Activated CD8-positive, alpha-beta T cell treated with anti-CD3 and anti-CD28 coated beads, Interleukin-2, amount 10 ng/mL, durations not matched to agents 7 days and 5 days (primary cell): ENCODE data around the gene PHETA1. TPM values are rescaled to one million over a fixed set of nuclear protein-coding genes. Genes with fewer than 3 reads are reported as not detected.

ENCODE experiments used
- ATAC-seq: fragments of 150-1000 bp; cut with Tn5 transposase; one replicate; pipeline ENCODE4 v1.10.0; 2021; ENCODE audit warnings: moderate library complexity
- CTCF ChIA-PET: fragments of 350-600 bp; sonication (Branson Sonifier 250); formaldehyde crosslinking; loops from one replicate; lab custom pipeline; 2021; ENCODE audit warnings: antibody characterized with exemption; lab: Charles Lee
- POLR2A ChIA-PET: fragments of 350-600 bp; sonication (Branson Sonifier 250); formaldehyde crosslinking; loops from one replicate; lab custom pipeline; 2021; ENCODE audit warnings: antibody characterized with exemption; lab: Charles Lee
- DNase-seq: peaks from one replicate; pipeline ENCODE4 v3.0.0-alpha.2; 2020
- H3K27ac Mint-ChIP-seq: one replicate; pipeline ENCODE4 v1.8.0; 2021; ENCODE audit warnings: mild to moderate bottlenecking, mixed read lengths
- H3K27me3 Mint-ChIP-seq: one replicate; pipeline ENCODE4 v1.8.0; 2021; ENCODE audit warnings: low read depth, mixed read lengths
- H3K36me3 Mint-ChIP-seq: one replicate; pipeline ENCODE4 v1.8.0; 2021; ENCODE audit warnings: low read depth, mixed read lengths
- H3K4me1 Mint-ChIP-seq: one replicate; pipeline ENCODE4 v1.8.0; 2021; ENCODE audit warnings: low read depth, mixed read lengths
- H3K4me3 Mint-ChIP-seq: one replicate; pipeline ENCODE4 v1.8.0; 2021; ENCODE audit warnings: mild to moderate bottlenecking, mixed read lengths
- H3K9me3 Mint-ChIP-seq: one replicate; pipeline ENCODE4 v1.8.0; 2022; ENCODE audit warnings: mixed read lengths; ENCODE audit not compliant: insufficient read depth
- total RNA-seq, 2 experiments: library from RNA; stranded (reverse); gene quantifications; one replicate each; pipeline ENCODE4 v1.2.3, GENCODE V29; 2021

Gene PHETA1
- total RNA-seq, 2 experiments from 2014 or later = 1.1 to 1.7 TPM

DNA sequence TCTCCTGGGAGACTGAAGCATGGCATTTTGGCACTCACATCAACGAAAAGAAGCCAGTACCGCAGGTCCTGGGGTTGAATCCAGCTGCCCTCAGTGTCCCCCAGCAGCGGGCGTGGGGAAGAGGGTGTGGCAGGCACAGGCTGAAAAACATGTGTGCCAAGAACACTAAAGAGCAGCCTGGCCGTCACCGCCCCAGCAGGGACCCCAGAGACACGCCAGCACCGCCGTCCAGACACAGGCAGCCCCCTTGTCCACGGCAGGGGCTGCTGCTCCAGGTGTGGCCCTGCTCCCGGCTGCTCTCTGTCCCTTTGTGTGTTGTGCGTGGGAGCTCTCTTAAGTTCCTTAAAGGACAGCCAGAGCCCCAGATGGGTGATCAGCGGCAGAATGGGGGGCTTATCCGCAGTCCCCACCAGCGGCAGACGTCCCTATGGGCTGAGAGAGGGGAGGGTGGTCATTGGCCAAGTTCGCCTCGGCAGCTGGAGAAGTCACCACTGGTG is 556 bp downstream of the PHETA1 start:
- H3K9me3 Mint-ChIP-seq = no peaks in the 10 kb centered on the region
- H3K27ac Mint-ChIP-seq = no peak overlapping the region
- POLR2A ChIA-PET = interaction anchor here (0.5 kb wide), 1 partner anchor 9 kb away, joined by 3 read pairs; no protein-coding TSS in a partner anchor
- H3K4me3 Mint-ChIP-seq = peak overlapping the region; percentile 66
- ATAC-seq (no peak), DNase-seq (no peak)
- H3K27me3 Mint-ChIP-seq = peaks cover 10% of the 10 kb centered on the region
- H3K36me3 Mint-ChIP-seq = no peaks in the 10 kb centered on the region
- CTCF ChIA-PET = interaction anchor here (0.8 to 3.0 kb wide), 3 partner anchors 18 to 117 kb away, joined by 3 to 15 read pairs (median 3); no protein-coding TSS in a partner anchor
- peaks cover 12% of the 10 kb centered on the region for H3K4me1 Mint-ChIP-seq

DNA sequence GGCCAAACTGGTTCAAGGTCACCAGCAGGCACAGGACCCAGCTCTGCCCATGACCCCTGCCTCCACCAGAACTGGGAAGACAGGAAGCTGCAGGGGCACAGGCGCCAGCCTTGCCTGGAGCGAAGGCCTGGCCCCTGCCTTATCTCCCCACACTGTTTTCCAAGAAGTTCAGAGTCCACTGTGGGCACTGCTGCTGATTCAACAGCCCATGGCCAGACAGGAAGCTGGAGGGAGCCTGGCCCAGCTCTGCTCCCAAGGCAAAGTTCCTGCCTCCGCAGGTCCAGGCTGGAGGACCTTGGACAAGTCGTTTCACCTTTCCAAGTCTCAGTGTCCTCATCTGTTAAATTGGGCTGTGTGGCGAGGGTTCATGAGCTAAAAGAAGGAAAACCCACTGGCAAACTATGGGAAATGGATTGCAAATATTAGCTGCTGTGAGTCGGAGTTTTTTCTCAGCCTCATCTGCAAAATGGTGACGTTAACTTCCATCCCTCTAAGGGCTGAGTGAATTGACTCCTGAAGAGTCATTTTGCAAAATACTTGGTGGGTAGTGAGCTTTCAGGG is 1.2 kb downstream of the PHETA1 start:
- ATAC-seq = no peak
- Mint-ChIP-seq H3K4me1 (peaks cover 12% of the 10 kb centered on the region), H3K27ac (no peak overlapping the region), H3K4me3 (peak overlapping the region; percentile 66), H3K9me3 (no peaks in the 10 kb centered on the region), H3K27me3 (peaks cover 10% of the 10 kb centered on the region), H3K36me3 (no peaks in the 10 kb centered on the region)
- ChIA-PET CTCF (interaction anchor here (0.8 to 3.0 kb wide), 3 partner anchors 17 to 117 kb away, joined by 3 to 15 read pairs (median 3); no protein-coding TSS in a partner anchor), POLR2A (interaction anchor here (0.5 kb wide), 1 partner anchor 10 kb away, joined by 3 read pairs; no protein-coding TSS in a partner anchor)
- no peak for DNase-seq

DNA sequence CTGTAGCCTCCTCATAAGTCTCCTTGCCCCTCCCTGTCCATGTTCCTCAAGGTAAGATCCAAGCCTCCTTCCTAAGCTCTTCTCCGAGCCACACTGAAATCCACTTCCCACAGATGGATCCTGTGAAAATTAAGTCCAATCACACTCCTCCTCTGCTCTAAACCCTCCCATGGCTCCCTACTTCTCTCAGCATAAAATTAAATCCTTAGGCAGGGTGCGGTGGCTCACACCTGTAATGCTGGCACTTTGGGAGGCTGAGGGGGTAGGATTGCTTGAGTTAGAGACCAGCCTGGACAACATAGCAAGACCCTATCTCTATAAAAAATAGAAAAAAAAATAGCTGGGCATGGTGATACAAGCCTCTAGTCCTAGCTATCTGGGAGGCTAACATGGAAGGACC is 2.3 kb downstream of the PHETA1 start:
- no peaks in the 10 kb centered on the region for H3K9me3 Mint-ChIP-seq
- ChIA-PET POLR2A (no interaction called here), CTCF (no interaction called here)
- peaks cover 12% of the 10 kb centered on the region for H3K4me1 Mint-ChIP-seq
- no peak for DNase-seq
- no peak overlapping the region for H3K27ac Mint-ChIP-seq
- H3K4me3 Mint-ChIP-seq = no peak overlapping the region
- H3K27me3 Mint-ChIP-seq = peaks cover 7% of the 10 kb centered on the region
- ATAC-seq = no peak
- no peaks in the 10 kb centered on the region for H3K36me3 Mint-ChIP-seq

DNA sequence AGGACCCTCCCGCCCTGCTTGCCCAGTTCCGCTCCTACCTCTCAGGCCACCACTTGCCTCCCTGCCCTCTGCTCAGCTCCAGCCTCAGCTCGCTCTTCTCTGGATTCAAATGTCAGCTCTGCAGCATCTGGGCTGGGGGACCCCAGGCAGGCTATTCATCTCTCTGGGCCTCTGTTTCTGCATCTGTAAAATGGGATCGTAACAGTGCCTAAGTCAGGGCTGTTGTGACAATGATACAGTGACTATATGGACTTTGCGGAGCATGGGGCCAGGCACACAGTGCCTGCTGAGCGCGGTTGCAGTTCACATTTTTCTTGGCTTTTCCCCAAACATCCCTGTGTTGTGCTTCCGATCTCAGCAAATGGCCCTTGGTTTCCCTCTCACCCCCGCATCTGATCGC is 2.8 kb downstream of the PHETA1 start:
- DNase-seq (no peak), ATAC-seq (no peak)
- Mint-ChIP-seq H3K4me3 (no peak overlapping the region), H3K27me3 (peaks cover 6% of the 10 kb centered on the region), H3K9me3 (no peaks in the 10 kb centered on the region), H3K36me3 (no peaks in the 10 kb centered on the region), H3K4me1 (peaks cover 13% of the 10 kb centered on the region), H3K27ac (no peak overlapping the region)
- ChIA-PET POLR2A (no interaction called here), CTCF (interaction anchor here (0.9 kb wide), 1 partner anchor 31 kb away, joined by 3 read pairs; no protein-coding TSS in a partner anchor)

DNA sequence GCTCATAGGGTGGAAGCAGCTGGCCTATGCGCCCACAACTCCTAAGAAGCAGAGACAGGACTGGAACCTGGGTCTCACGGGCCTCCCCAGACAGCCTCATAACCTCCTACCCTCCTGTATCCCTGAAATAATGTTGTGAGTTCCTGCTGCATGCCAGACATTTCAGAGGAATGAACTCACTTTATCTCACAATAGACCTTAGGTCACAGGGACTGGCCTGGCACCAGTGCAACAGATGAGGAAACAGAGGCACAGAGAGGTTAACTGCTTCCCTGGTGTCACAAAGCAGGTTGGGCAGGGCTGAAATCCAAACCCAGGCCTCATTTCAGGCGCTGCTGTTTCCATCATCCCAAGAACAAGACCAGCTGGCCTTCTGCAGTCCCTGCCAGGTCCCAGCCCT is 5.3 kb downstream of the PHETA1 start:
- no peaks in the 10 kb centered on the region for H3K36me3 Mint-ChIP-seq
- no peak overlapping the region for H3K4me3 Mint-ChIP-seq
- no peak overlapping the region for H3K27ac Mint-ChIP-seq
- H3K4me1 Mint-ChIP-seq = peaks cover 21% of the 10 kb centered on the region
- H3K27me3 Mint-ChIP-seq = peaks cover 11% of the 10 kb centered on the region
- no peaks in the 10 kb centered on the region for H3K9me3 Mint-ChIP-seq
- POLR2A ChIA-PET = no interaction called here
- CTCF ChIA-PET = interaction anchor here (0.8 kb wide), 1 partner anchor 33 kb away, joined by 4 read pairs; no protein-coding TSS in a partner anchor
- ATAC-seq (no peak), DNase-seq (no peak)

DNA sequence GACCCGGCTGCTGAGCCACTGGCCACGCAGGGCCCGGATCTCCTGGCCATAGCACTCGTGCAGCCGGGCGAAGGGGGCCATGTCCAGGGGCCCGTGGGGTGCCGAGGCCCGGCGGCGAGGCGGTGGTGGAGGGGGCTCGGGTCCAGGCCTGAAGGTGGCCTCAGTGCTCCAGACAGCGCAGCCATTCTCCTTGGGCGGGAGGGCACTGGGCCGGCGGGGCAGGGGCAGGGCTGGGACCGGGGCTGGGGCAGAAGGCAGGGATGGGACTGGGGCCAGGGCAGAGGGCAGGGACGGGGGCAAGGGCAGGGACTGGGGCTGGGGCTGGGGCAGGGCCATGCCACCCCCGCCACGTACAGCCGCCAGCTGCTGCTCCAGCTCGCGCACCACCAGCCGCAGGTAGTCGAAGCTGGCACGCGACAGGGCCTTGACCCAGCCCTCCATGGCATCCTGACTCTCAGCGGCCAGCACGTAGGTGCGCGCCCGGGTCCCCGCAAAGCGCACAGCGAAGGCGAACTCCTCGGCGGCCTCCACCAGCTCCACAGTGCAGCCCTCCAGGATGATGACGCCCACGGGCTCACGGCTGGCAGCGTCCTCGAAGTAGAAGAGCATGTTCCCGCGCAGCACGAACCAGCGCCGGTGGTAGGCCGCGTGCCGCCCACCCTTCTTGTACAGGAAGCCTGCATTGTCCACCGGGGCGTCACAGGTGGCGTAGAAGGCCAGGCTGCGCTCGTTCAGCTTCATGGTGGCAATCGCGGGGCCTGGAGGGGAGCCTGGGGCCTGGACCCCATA is 6.0 kb downstream of the PHETA1 start:
- Mint-ChIP-seq H3K36me3 (no peaks in the 10 kb centered on the region), H3K4me3 (no peak overlapping the region), H3K27me3 (peaks cover 11% of the 10 kb centered on the region), H3K9me3 (no peaks in the 10 kb centered on the region), H3K4me1 (peaks cover 16% of the 10 kb centered on the region), H3K27ac (no peak overlapping the region)
- DNase-seq (no peak), ATAC-seq (no peak)
- ChIA-PET POLR2A (no interaction called here), CTCF (interaction anchor here (0.8 kb wide), 1 partner anchor 34 kb away, joined by 4 read pairs; no protein-coding TSS in a partner anchor)

DNA sequence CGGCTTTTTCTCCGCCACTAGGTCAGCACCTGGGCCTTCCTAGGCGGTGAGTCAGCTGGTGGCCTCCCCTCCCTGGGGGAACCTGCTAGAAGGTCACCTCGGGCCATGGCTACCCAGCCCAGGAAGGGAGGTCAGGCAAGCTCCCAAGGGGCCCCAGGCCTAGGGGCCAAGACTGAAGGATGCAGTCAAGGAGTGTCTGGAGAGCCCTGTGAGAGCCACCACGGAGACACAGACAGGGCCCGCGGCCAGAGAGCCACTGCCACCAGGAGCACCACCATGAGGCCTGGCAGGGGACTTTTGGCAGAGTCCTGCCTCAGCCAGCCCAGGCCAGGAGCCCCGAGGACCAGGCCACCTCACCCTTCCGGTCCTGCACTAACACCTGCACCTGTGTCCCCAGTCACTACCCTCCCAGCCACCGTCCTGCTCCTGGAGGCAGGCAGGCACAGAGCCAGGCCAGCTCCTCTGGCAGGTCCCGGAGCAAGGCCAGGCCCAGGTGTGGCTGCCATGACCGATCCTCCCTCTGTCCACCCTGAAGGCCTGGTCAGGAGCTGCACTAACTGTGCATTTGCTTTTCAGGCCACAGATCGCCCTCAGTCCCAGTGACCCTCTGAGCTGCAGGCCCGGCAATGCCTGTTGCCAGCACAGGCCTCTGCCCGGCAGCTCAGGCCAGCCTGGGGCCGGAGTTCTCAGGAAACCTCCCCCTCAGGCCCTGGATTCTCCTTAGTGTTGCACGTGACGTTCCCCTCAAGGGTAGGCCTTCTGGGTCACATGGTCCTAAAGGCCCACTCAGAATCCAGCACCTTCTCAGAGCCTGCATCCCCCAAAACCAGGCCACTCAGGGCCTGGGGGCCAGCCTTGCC is 6.9 kb downstream of the PHETA1 start:
- Mint-ChIP-seq H3K27ac (no peak overlapping the region), H3K4me1 (peaks cover 16% of the 10 kb centered on the region), H3K9me3 (no peaks in the 10 kb centered on the region), H3K4me3 (no peak overlapping the region), H3K27me3 (peaks cover 11% of the 10 kb centered on the region), H3K36me3 (no peaks in the 10 kb centered on the region)
- ChIA-PET CTCF (interaction anchor here (1.5 kb wide), 1 partner anchor 35 kb away, joined by 3 read pairs; no protein-coding TSS in a partner anchor), POLR2A (no interaction called here)
- ATAC-seq = no peak
- no peak for DNase-seq

DNA sequence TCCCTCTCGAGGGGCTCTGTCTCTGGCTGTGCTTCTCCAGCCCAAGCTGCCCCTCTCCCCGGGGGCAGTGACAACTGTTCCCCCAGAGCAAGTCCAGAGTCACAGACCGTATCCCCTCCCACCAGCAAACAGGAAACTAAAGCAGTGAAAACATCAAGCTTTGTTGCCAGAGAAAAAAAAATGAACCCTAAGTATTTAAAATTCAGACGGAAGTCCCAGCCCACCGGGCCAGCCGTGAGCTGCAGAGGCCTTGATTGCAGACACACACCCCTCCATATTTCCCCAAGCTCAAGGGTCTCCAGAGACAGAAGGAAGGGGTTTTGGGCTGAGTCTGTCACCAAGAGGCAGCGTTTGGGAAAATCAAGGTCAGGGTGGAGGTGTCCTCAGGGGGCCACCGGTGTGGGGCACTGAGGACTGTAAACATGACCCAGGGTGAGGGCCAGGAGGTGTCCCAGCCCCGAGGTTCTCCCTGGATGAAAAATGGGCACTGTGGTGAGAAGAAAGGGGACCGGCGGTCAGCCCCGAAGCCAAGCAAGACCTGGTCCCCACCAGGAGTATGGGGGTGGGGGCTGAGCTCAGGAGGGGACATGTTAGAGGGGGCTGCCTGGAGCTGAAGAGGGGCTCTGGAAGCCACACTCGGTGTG is 7.7 kb downstream of the PHETA1 start:
- ChIA-PET CTCF (interaction anchor here (1.5 kb wide), 1 partner anchor 36 kb away, joined by 3 read pairs; no protein-coding TSS in a partner anchor), POLR2A (interaction anchor here (0.6 kb wide), 1 partner anchor 14 kb away, joined by 3 read pairs; no protein-coding TSS in a partner anchor)
- Mint-ChIP-seq H3K27me3 (peaks cover 11% of the 10 kb centered on the region), H3K4me1 (peaks cover 16% of the 10 kb centered on the region), H3K9me3 (no peaks in the 10 kb centered on the region), H3K36me3 (no peaks in the 10 kb centered on the region), H3K4me3 (no peak overlapping the region), H3K27ac (no peak overlapping the region)
- DNase-seq = no peak
- no peak for ATAC-seq

DNA sequence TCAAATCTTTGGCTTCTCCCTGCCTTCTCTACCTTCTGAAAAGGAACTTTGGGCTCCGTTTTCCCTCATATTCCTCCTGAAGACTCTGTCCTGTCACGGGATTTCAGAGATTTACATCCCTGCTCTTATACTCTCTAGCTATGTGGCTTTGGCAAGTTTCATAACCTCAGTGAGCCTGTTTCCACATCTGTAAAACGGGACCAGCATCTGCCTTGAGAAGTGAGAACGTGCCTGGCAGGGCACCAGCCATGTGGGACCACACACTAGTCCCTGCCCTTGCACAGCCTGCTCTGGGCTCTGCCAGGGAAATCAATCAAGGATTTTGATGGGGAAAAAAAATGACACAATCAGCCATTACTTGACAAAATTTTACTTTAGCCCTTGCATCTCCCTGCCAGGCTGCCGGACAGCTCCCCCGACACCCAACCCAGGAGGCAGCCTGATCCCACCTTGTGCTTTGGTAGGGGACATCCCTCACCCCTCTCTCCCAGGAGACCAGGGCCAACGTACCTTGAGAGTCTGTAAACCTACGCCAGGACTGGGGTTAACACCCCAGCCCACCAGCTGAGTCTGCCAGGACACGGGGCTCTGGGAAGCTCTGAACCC is 8.5 kb downstream of the PHETA1 start:
- peaks cover 16% of the 10 kb centered on the region for H3K4me1 Mint-ChIP-seq
- DNase-seq (no peak), ATAC-seq (no peak)
- no peaks in the 10 kb centered on the region for H3K36me3 Mint-ChIP-seq
- H3K4me3 Mint-ChIP-seq = no peak overlapping the region
- H3K9me3 Mint-ChIP-seq = no peaks in the 10 kb centered on the region
- no peak overlapping the region for H3K27ac Mint-ChIP-seq
- peaks cover 11% of the 10 kb centered on the region for H3K27me3 Mint-ChIP-seq
- POLR2A ChIA-PET = interaction anchor here (0.6 kb wide), 1 partner anchor 14 kb away, joined by 3 read pairs; no protein-coding TSS in a partner anchor
- CTCF ChIA-PET = interaction anchor here (0.6 to 1.5 kb wide), 3 partner anchors 36 to 474 kb away, joined by 3 to 5 read pairs (median 3); no protein-coding TSS in a partner anchor

DNA sequence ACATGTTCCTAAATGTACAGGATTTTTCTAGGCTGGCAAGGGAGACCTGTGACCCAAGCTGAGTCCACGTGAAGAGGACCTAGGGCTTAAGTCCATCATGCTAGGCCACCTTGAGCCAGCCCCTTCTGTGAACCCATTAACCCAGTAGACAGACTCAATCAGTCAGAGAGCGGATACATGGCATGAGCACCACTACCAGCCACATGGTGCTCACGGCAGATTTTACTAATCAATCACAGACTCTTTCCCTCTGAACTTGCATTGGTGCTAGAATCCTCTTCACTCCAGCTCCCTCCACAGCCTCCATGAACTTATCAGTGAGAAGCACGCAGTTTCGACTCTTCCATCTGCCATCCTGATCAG is 9.0 kb downstream of the PHETA1 start:
- no peak for ATAC-seq
- Mint-ChIP-seq H3K27me3 (peaks cover 11% of the 10 kb centered on the region), H3K4me3 (no peak overlapping the region), H3K4me1 (peaks cover 16% of the 10 kb centered on the region), H3K36me3 (no peaks in the 10 kb centered on the region), H3K27ac (peak overlapping the region; percentile 24), H3K9me3 (no peaks in the 10 kb centered on the region)
- DNase-seq = no peak
- POLR2A ChIA-PET = no interaction called here
- CTCF ChIA-PET = interaction anchor here (0.6 to 1.4 kb wide), 4 partner anchors 37 to 473 kb away, joined by 3 to 5 read pairs (median 3); no protein-coding TSS in a partner anchor
